Panc1 (cell line): ENCODE data around the gene ZIM2.

ENCODE experiments used
- CTCF ChIP-seq: fragments of 450-650 bp; IDR thresholded peaks from 2 replicates; pipeline ENCODE4 v1.5.1; 2017; ENCODE audit warnings: mild to moderate bottlenecking
- POLR2AphosphoS5 ChIP-seq: IDR thresholded peaks from 2 replicates; pipeline ENCODE4 v1.6.1; 2012; ENCODE audit warnings: mild to moderate bottlenecking, low read depth, low read length, moderate library complexity
- REST ChIP-seq, 2 experiments: IDR thresholded peaks; 2 replicates each; pipeline ENCODE4 v1.6.1; 2011 to 2012; ENCODE audit warnings: low read depth in 2 of 2, control low read depth in 1 of 2, low read length in 1 of 2, mild to moderate bottlenecking in 1 of 2, moderate library complexity in 1 of 2; ENCODE audit not compliant: insufficient read depth in 1 of 2
- TCF7L2 ChIP-seq: IDR thresholded peaks from 2 replicates; pipeline ENCODE4 v1.6.1; 2011; ENCODE audit warnings: mild to moderate bottlenecking, low read depth, low read length, inconsistent platforms

GRCh38 chr19:56856822-56857221 lies 16.3 kb upstream of the ZIM2 start:
- TF ChIP-seq POLR2AphosphoS5, result no peak
- TF ChIP-seq CTCF, result no peak
- TF ChIP-seq REST (IDR thresholded peaks at IDR 0.05; ENCODE audit: insufficient read depth in 1 of 2, low read depth in 2 of 2, low read length in 1 of 2), result no peak
- TF ChIP-seq TCF7L2, result no peak
